Measurements from ENCODE around the gene BMAL1.

BMAL1 gene

GRCh38 chr11:13317293-13318080 lies 39.9 kb downstream of the BMAL1 start:
- DNase-seq: no peak

DNA sequence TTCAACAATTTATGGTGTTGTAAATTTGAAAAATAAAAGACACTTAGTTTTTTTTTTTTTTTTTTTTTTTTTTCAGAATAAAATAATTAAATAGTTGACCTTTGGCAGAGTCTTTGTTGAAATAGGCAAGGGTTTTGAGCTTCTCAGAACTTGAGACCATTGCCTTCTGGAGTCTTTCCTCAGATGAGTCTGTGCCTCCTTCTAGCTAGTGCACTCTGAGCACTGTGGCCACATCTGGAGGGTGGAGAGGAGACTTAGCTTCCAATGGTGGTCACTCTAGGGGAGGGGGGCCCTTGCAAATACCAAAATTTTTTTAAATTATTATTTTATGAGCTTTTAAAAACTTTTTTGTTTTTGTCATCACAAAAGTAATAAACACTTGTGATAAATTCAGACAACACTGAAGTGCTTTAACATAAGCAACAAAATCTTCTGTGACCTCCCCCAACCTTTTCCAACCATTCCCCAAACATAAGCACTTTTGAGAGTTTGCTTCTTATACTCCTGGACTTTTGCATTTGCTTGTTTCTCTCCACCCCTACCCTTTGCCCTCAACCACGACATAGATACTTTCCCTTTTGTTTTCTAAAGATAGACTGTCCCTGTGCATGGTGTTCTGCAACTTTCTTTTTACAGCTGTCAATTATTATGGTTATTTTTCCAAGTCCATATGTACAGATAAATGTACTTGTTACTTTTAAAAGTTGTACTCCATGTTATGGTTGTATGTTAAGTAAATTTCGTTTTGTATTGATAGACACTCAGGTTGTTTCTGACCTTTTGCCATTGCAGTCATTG lies 41.1 kb downstream of the BMAL1 start:
- no peak for DNase-seq

- DNase-seq: no peak
Measured at GRCh38 chr11:13320688-13321087, 43.1 kb downstream of the BMAL1 start.

DNA sequence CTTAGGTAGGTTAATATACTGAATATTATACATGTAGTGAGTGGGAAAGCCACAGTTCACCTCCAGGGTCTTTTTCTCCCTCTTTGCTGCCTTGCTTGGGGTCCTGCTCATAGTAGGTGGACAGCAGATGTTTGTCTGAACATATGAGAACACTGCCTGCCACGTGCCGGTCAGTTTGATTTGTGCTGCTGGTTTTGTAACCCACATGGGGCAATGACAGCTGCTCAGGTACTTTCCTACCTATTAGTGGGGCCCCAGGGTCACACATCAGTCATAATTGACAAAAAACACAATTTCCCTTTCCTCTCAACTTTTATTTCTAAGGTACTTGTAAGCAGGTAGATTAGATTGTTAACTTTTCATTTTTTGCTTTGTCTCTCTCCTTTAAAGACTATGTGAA lies 43.8 kb downstream of the BMAL1 start:
- DNase-seq: no peak

GRCh38 chr11:13324141-13324540 lies 46.6 kb downstream of the BMAL1 start:
- DNase-seq: no peak

- peak in 1 of 2 donors; percentile 10 for DNase-seq
Measured at GRCh38 chr11:13324709-13325108, 47.1 kb downstream of the BMAL1 start.

- no peak for DNase-seq
Measured at GRCh38 chr11:13327421-13327820, 49.8 kb downstream of the BMAL1 start.

DNA sequence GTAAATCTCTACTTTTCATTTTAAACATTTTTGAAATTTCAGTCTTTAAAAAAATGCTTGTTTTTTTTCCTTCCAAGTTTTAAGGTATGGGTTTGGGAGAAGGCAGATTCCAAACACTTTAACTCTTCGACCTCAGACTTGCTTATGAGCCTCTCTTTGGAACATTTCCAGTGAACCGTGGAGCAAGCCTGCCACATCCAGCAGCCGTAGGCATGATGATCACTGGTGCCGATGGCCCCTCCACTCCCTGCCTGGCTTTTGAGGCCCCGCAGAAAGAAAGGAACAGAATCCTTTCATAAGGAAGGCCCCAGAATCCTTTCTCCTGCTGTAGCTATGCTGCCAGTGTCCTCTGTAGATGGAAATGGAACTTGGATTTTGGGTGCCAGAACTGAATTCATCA lies 50.7 kb downstream of the BMAL1 start:
- no peak for DNase-seq

GRCh38 chr11:13329670-13330356 lies 52.2 kb downstream of the BMAL1 start:
- peak in 1 of 2 donors; percentile 9 for DNase-seq

GRCh38 chr11:13332124-13332523 lies 54.5 kb downstream of the BMAL1 start:
- no peak for DNase-seq

- peak; percentile 61 to 74 for DNase-seq
Measured at GRCh38 chr11:13333456-13333957, 55.9 kb downstream of the BMAL1 start.

DNA sequence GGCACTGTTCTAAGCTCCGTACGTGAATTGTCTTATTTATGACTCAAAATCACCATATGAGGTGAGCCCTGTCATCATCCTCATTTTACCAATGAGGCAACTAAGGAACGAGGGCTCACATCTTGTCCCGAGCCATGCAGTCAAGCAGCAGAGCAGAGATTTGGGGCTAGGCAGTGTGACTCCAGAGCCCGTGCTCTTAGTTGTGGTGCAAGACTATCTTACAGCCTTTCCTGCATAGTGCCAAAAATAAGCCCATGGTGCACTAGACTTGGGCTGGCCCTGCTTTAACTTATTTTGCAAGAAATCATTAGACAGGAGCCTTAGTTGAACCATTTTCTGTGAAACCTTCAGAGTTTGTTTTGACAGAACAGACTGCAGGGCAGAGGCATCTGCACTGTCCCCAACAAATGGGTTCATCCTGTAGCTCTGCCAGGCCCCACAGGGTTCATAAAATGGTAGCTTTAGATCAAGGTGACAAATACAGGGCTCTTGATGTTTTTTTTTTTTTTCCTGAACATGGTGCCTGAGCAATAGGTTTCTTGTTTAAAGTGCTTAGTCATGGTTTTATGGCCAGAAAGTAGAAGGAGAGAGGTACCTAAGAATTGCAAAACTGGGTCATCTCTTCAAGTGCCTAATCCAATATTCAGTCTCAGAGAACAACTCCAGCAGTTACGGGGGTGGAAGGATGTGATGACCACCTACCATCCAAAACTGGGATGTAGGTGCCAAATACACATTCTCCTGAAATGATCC lies 56.6 kb downstream of the BMAL1 start:
- DNase-seq: peak; percentile 37 to 65

GRCh38 chr11:13335319-13335718 lies 57.7 kb downstream of the BMAL1 start:
- DNase-seq: peak; percentile 77 to 87

DNA sequence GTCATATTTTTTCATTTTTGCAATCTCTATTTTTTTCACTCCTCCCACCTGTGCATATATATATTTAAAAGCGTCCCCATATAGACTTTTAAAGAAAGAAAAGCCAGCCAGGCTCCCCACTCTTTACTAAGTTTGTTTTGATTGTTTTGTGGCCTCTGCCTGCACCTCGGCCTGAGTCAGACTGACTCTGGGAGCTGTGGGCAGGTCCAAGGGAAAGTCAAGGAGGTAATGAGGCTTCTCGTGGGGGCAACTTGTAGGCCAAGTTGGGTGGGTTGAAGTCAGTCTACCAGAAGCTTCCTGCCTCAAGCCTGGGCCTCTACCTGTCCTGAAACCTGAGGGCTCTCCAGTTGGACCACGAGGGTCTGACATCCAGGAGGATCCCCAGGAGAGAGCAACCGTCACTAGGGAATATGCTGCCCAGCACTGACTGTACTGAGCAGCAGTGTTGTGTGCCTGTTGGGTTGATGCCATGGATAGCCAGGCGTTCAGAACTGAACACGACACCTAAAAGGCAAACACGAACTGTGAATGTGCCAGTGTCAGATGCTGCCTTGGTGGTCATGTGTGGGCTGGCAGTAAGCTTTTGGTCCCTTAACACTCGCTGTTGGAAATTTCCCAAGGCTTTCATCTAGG lies 58.8 kb downstream of the BMAL1 start:
- no peak for DNase-seq

DNA sequence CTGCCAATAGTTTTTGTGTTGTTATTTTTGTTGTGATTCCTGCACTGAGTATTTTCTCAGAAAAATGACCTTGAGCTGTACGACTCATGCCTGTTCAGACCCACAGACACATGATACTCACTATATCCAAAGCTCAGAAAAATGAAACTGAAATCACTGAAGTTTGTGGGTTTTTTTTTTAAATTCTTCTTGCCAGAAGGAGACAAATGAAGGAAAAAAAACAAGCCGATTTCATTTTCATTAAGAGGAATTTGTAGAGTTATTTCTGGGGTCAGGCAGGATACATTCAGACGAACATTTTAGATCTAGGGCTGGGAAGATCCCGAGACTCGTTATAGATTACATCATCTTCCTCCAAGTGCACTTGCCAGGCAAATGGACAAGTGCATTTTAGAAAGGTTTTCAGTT lies 60.4 kb downstream of the BMAL1 start:
- DNase-seq: peak; percentile 15 to 36

DNA sequence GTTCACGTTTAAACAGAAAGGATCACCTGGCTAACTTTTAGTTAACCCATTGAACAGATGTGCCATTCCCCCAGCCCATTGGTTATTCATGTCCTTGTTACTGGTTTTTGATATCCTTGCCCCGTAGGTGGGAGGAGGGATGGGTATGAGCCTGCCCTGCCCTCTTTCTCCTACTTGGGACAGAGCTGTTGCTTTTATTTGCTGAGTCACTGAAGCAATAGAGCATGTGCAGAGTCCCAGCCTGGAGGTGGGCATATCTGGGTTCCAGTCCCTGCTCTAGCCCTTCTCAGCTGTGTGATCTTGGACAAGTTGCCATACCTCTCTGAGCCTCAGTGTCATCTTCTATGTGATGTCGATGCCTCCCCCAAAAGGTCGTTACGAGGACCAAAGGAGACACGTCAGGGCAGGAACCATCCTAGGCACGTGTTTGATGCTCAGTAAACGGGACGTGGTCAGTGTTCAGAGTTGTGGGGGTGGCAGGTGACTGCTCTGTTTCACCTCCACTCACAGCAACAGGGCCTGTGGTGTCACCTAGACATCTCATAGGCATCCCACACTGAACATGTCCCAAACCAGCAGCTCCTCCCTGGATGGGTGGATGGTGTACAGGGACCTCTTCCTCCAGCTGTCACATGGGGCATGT lies 61.0 kb downstream of the BMAL1 start:
- DNase-seq: peak; percentile 12 to 37

GRCh38 chr11:13339195-13340153 lies 61.9 kb downstream of the BMAL1 start:
- DNase-seq: peak in 1 of 2 donors; percentile 24

DNA sequence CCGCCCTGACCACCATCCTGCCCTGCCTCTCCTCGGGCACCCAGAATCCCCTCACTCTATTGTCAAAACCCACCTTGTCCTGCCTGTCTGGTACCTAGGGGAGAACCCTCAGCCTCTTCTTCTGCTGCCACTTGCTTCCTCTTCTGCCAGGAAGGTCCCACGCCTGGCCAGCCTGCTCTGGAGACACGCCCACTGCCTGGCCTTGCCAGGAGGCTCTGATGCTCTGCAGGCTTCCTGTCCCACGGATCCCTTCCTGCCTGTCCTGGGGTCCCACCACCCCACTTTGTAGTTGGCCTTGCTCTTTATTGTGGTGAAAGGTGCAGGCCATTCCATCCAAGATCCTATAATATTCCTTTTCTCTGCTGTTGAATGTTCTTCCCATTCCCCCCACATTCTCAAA lies 63.4 kb downstream of the BMAL1 start:
- peak; percentile 11 to 58 for DNase-seq

DNA sequence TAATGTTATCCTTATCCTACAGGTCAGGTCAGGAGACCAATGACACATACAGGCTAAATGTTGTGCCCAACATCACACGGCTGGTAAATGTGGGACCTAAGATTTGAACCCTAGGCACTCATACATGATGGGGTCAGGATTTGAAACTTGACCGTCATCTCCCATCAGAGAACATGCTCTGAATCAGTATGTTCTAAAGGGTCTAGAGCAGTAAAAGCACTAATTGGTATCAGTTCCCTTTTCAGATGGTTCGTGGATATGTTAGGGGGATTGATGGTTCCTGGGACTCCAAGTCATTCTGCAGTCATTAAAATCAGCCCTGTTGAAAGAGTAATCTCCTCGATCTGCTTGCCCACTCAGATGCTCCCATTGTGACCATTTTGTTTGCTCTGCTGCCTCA lies 65.5 kb downstream of the BMAL1 start:
- no peak for DNase-seq

All from inflammatory macrophage (primary cell).